Osteocyte (in vitro differentiated cells): Measurements from ENCODE around the gene HDAC4. TPM values are rescaled to one million over a fixed set of nuclear protein-coding genes. Genes with fewer than 3 reads are reported as not detected.

Experiments used
- DNase-seq: peaks from one replicate; pipeline ENCODE4 v3.0.0; 2021; ENCODE audit warnings: mixed read lengths; ENCODE audit not compliant: unreplicated experiment; ENCODE audit errors: extremely low spot score
- H3K27ac Mint-ChIP-seq: one replicate; pipeline ENCODE4 v1.8.0; 2021; ENCODE audit warnings: mild to moderate bottlenecking, mixed read lengths; ENCODE audit not compliant: unreplicated experiment
- H3K27me3 Mint-ChIP-seq: one replicate; pipeline ENCODE4 v1.8.0; 2021; ENCODE audit warnings: mixed read lengths; ENCODE audit not compliant: unreplicated experiment
- H3K36me3 Mint-ChIP-seq: one replicate; pipeline ENCODE4 v1.8.0; 2021; ENCODE audit warnings: mixed read lengths; ENCODE audit not compliant: unreplicated experiment
- H3K4me1 Mint-ChIP-seq: one replicate; pipeline ENCODE4 v1.8.0; 2021; ENCODE audit warnings: mixed read lengths; ENCODE audit not compliant: unreplicated experiment
- H3K4me3 Mint-ChIP-seq: one replicate; pipeline ENCODE4 v1.8.0; 2021; ENCODE audit warnings: mild to moderate bottlenecking, moderate library complexity, mixed read lengths; ENCODE audit not compliant: unreplicated experiment
- H3K9me3 Mint-ChIP-seq: one replicate; pipeline ENCODE4 v1.8.0; 2021; ENCODE audit warnings: mixed read lengths; ENCODE audit not compliant: unreplicated experiment
- CTCF ChIP-seq: fragments of 200-600 bp; sonication (generic); IDR thresholded peaks from 2 replicates; pipeline ENCODE4 v1.5.0; 2021; ENCODE audit warnings: antibody characterized with exemption, mild to moderate bottlenecking, moderate library complexity
- total RNA-seq: library from RNA; stranded (reverse); gene quantifications from 2 replicates; pipeline ENCODE4 v1.2.1, GENCODE V29; 2021

HDAC4 gene
- total RNA-seq, 1 donor from 2014 or later = 30.3 TPM

GRCh38 chr2:239062743-239063142 lies 338.1 kb downstream of the HDAC4 start:
- Mint-ChIP-seq H3K4me1 (peaks cover 8% of the 10 kb centered on the region), H3K9me3 (no peaks in the 10 kb centered on the region), H3K36me3 (peaks cover 11% of the 10 kb centered on the region), H3K4me3 (no peak overlapping the region), H3K27me3 (no peaks in the 10 kb centered on the region), H3K27ac (no peak overlapping the region)
- DNase-seq = no peak
- no peak for TF ChIP-seq CTCF

GRCh38 chr2:239061824-239062570 lies 338.8 kb downstream of the HDAC4 start:
- Mint-ChIP-seq H3K4me1 (peaks cover 8% of the 10 kb centered on the region), H3K27ac (no peak overlapping the region), H3K9me3 (no peaks in the 10 kb centered on the region), H3K36me3 (peaks cover 11% of the 10 kb centered on the region), H3K4me3 (no peak overlapping the region), H3K27me3 (no peaks in the 10 kb centered on the region)
- no peak for TF ChIP-seq CTCF
- DNase-seq = no peak

GRCh38 chr2:239061121-239061666 lies 339.6 kb downstream of the HDAC4 start:
- DNase-seq = no peak
- peaks cover 5% of the 10 kb centered on the region for H3K36me3 Mint-ChIP-seq
- H3K4me1 Mint-ChIP-seq = peaks cover 7% of the 10 kb centered on the region
- H3K27me3 Mint-ChIP-seq = no peaks in the 10 kb centered on the region
- H3K27ac Mint-ChIP-seq = no peak overlapping the region
- TF ChIP-seq CTCF = no peak
- no peak overlapping the region for H3K4me3 Mint-ChIP-seq
- H3K9me3 Mint-ChIP-seq = no peaks in the 10 kb centered on the region

- DNase-seq = no peak
- no peak for TF ChIP-seq CTCF
- Mint-ChIP-seq H3K36me3 (peaks cover 4% of the 10 kb centered on the region), H3K27ac (no peak overlapping the region), H3K27me3 (no peaks in the 10 kb centered on the region), H3K9me3 (no peaks in the 10 kb centered on the region), H3K4me3 (no peak overlapping the region), H3K4me1 (peaks cover 3% of the 10 kb centered on the region)
Observed at GRCh38 chr2:239060676-239061075, 340.1 kb downstream of the HDAC4 start.

GRCh38 chr2:239059854-239060253 lies 341.0 kb downstream of the HDAC4 start:
- no peak for TF ChIP-seq CTCF
- H3K4me1 Mint-ChIP-seq = no peaks in the 10 kb centered on the region
- H3K27ac Mint-ChIP-seq = no peak overlapping the region
- H3K9me3 Mint-ChIP-seq = no peaks in the 10 kb centered on the region
- no peaks in the 10 kb centered on the region for H3K27me3 Mint-ChIP-seq
- H3K4me3 Mint-ChIP-seq = no peak overlapping the region
- no peak for DNase-seq
- H3K36me3 Mint-ChIP-seq = peaks cover 9% of the 10 kb centered on the region
